A673 (cell line): ENCODE results near the gene IGF2. TPM values are rescaled to one million over a fixed set of nuclear protein-coding genes. Genes with fewer than 3 reads are reported as not detected.

Source experiments
- BruUV-seq: library from RNA; stranded (reverse); fragments of 400-500 nt; replicated peaks from 2 replicates; lab custom pipeline; 2021; lab: Mats Ljungman, UMichigan
- CTCF ChIA-PET: fragments of 300-600 bp; sonication (Branson Sonifier 250); formaldehyde crosslinking; loops from one replicate; lab custom pipeline; 2022; ENCODE audit warnings: antibody characterized with exemption; lab: Charles Lee
- POLR2A ChIA-PET: fragments of 300-600 bp; sonication (Branson Sonifier 250); formaldehyde crosslinking; loops from one replicate; lab custom pipeline; 2022; ENCODE audit warnings: antibody characterized with exemption; ENCODE audit not compliant: low non-redundant PET; lab: Charles Lee
- DNase-seq: peaks from one replicate; pipeline ENCODE4 v3.0.0-alpha.2; 2015; ENCODE audit warnings: low spot score
- H3K27ac ChIP-seq: fragments of 200-600 bp; sonication (generic); 2 replicates; pipeline ENCODE4 v1.5.1; 2016; ENCODE audit warnings: mixed run types, low read depth, mild to moderate bottlenecking, mixed read lengths, antibody characterized with exemption, low read length; ENCODE audit not compliant: poor library complexity, severe bottlenecking
- H3K27me3 ChIP-seq: fragments of 200-600 bp; sonication (generic); replicated peaks from 2 replicates; pipeline ENCODE4 v1.6.1; 2017; ENCODE audit warnings: mixed run types, low read depth, mild to moderate bottlenecking, mixed read lengths, antibody characterized with exemption, low read length; ENCODE audit not compliant: insufficient read depth, poor library complexity
- H3K36me3 ChIP-seq: fragments of 200-600 bp; sonication (generic); 2 replicates; pipeline ENCODE4 v1.6.1; 2016; ENCODE audit warnings: mixed run types, mild to moderate bottlenecking, mixed read lengths, antibody characterized with exemption, low read length; ENCODE audit not compliant: insufficient read depth, poor library complexity, severe bottlenecking
- H3K4me1 ChIP-seq: fragments of 200-600 bp; sonication (generic); 2 replicates; pipeline ENCODE4 v1.6.1; 2017; ENCODE audit warnings: mixed run types, mild to moderate bottlenecking, mixed read lengths, antibody characterized with exemption, low read length; ENCODE audit not compliant: insufficient read depth, poor library complexity, severe bottlenecking
- H3K4me3 ChIP-seq: fragments of 200-600 bp; sonication (generic); 2 replicates; pipeline ENCODE4 v1.5.1; 2016; ENCODE audit warnings: low read depth, mixed run types, mild to moderate bottlenecking, mixed read lengths, low read length; ENCODE audit not compliant: poor library complexity, severe bottlenecking
- H3K9me3 ChIP-seq: fragments of 200-600 bp; sonication (generic); 2 replicates; pipeline ENCODE4 v1.6.1; 2016; ENCODE audit warnings: mixed run types, low read depth, mild to moderate bottlenecking, mixed read lengths, antibody characterized with exemption, low read length; ENCODE audit not compliant: poor library complexity, severe bottlenecking
- CTCF ChIP-seq: fragments of 300-800, 200-600 bp; sonication (generic); conservative IDR thresholded peaks from 2 replicates; pipeline ENCODE4 v1.5.1; 2017; ENCODE audit warnings: low read depth, mild to moderate bottlenecking, antibody characterized with exemption, low read length, moderate library complexity, mixed read lengths
- EZH2 ChIP-seq: fragments of 200-600 bp; sonication (generic); IDR thresholded peaks from 2 replicates; pipeline ENCODE4 v1.6.1; 2017; ENCODE audit warnings: borderline replicate concordance, low read depth, mild to moderate bottlenecking, mixed read lengths, antibody characterized with exemption, low read length; ENCODE audit not compliant: poor library complexity, severe bottlenecking
- intact Hi-C: fragments of 100-400 bp; cut with micrococcal nuclease; formaldehyde crosslinking; loops from one replicate; pipeline ENCODE4 v1.10.0; 2022; ENCODE audit not compliant: unreplicated experiment
- total RNA-seq: library from RNA; stranded (reverse); gene quantifications from 2 replicates; pipeline ENCODE4 v1.2.3, GENCODE V29; 2021

The IGF2 gene
- total RNA-seq, 1 experiment from 2014 or later, result 0.17 TPM

- CTCF ChIA-PET, result no interaction called here
- Histone ChIP-seq H3K4me1 (no peaks in the 10 kb centered on the region), H3K36me3 (no peaks in the 10 kb centered on the region), H3K27ac (no peak overlapping the region), H3K4me3 (no peak overlapping the region), H3K27me3 (peaks cover 4% of the 10 kb centered on the region), H3K9me3 (no peaks in the 10 kb centered on the region)
- BruUV-seq, result no TSS peak
- intact Hi-C loops, result no loop called here
- POLR2A ChIA-PET, result no interaction called here
- no peak for DNase-seq
- TF ChIP-seq CTCF (no peak), EZH2 (no peak)
These were observed 7.6 kb downstream of the IGF2 start for GRCh38 chr11:2131371-2132236.

- no peak for DNase-seq
- no peaks in the 10 kb centered on the region for H3K36me3 ChIP-seq
- intact Hi-C loops, result no loop called here
These were observed 8.3 kb downstream of the IGF2 start for GRCh38 chr11:2130881-2131352.

DNA sequence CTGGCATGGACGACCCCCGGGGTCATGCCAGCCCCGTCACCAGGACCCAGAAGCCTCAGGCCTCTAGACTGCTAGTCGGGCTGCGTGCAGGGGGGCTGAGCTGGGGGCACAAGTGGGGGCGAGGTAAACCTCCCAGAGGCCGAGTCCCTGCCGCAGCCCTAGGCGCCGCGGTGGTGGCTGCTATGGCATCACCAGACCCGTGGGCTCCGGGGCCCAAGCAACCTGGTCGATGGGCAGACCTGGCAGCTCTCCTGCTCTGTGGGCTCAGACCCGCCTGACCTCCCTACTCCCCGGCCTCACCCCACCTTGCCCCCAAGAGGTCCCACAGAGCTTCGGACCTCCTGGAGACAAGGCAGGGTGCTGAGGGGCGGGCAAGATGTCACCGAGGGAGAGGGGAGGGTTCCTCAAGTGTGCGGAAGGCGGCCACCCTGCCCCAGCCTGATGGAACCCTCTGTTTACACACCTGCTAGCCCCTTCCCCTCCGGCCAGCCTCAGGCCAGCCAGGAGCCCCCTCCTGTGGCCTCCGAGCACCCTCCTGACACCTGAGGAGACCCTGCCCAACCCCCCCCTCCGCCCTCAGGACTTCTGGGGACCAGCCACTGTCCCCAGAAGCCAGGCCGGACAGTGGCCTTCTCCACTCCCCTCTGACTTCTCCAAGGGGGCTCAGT is 9.4 kb downstream of the IGF2 start:
- H3K9me3 ChIP-seq, result no peaks in the 10 kb centered on the region
- BruUV-seq, result no TSS peak
- no peak for DNase-seq
- H3K27ac ChIP-seq, result no peak overlapping the region
- H3K4me3 ChIP-seq, result no peak overlapping the region
- TF ChIP-seq EZH2 (no peak), CTCF (no peak)
- ChIA-PET CTCF (no interaction called here), POLR2A (no interaction called here)
- H3K27me3 ChIP-seq, result no peaks in the 10 kb centered on the region
- H3K4me1 ChIP-seq, result no peaks in the 10 kb centered on the region
- intact Hi-C loops, result no loop called here
- H3K36me3 ChIP-seq, result no peaks in the 10 kb centered on the region

More at GRCh38 chr11:2130881-2131352, 8.3 kb downstream of the IGF2 start:
- Histone ChIP-seq H3K27ac (no peak overlapping the region), H3K27me3 (peaks cover 3% of the 10 kb centered on the region), H3K9me3 (no peaks in the 10 kb centered on the region), H3K4me3 (no peak overlapping the region), H3K4me1 (no peaks in the 10 kb centered on the region)
- ChIA-PET CTCF (no interaction called here), POLR2A (no interaction called here)
- TF ChIP-seq CTCF (no peak), EZH2 (no peak)
- BruUV-seq, result no TSS peak
